Effector memory CD4-positive, alpha-beta T cell (primary cell): ENCODE data around the gene SIK3.
"Not testable (repeated sequence)": the region's sequence is repeated elsewhere in the genome, so short reads cannot be mapped to it uniquely, and the experiment has no call there.

Source experiments
- DNase-seq, 3 donors: peaks; one replicate each; pipeline ENCODE4 v3.0.0-alpha.2; 2020
- H3K27ac ChIP-seq: 2 replicates; pipeline ENCODE4 v1.7.0; 2013; ENCODE audit warnings: mild to moderate bottlenecking, low read length, moderate library complexity; ENCODE audit not compliant: insufficient read depth, poor library complexity, severe bottlenecking
- H3K27me3 ChIP-seq: replicated peaks from 2 replicates; pipeline ENCODE4 v1.7.0; 2013; ENCODE audit warnings: mild to moderate bottlenecking, low read length; ENCODE audit not compliant: insufficient read depth, control insufficient read depth, poor library complexity, severe bottlenecking
- H3K36me3 ChIP-seq: 2 replicates; pipeline ENCODE4 v1.7.0; 2013; ENCODE audit warnings: mild to moderate bottlenecking, low read length, moderate library complexity; ENCODE audit not compliant: control insufficient read depth, insufficient read depth
- H3K4me1 ChIP-seq: 2 replicates; pipeline ENCODE4 v1.7.0; 2013; ENCODE audit warnings: low read length, mild to moderate bottlenecking; ENCODE audit not compliant: control insufficient read depth, insufficient read depth, poor library complexity, severe bottlenecking
- H3K4me3 ChIP-seq: 2 replicates; pipeline ENCODE4 v1.7.0; 2013; ENCODE audit warnings: low read length, low read depth, mild to moderate bottlenecking; ENCODE audit not compliant: insufficient read depth, poor library complexity, severe bottlenecking
- H3K9me3 ChIP-seq: 2 replicates; pipeline ENCODE4 v1.7.0; 2013; ENCODE audit warnings: mild to moderate bottlenecking, low read length, moderate library complexity; ENCODE audit not compliant: control insufficient read depth

The SIK3 gene

DNA sequence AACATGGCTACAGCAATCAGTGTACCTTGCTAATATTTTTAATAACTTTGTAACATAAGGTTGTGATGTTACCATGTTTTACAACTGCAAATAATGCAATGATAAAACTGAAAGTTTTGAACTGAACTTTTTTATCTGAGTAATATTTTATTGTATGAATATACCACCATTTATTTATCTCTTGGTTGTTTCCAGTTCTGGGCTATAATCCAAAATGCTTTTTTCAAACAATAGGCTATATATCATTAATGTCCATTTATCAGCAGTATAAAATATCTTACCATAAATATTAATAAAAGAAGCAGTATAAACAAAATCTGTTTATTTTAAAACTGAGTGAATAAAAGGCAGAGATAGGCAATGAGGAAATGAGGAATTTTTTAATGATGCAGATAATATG, 63.3 kb downstream of the SIK3 start:
- no peak overlapping the region for H3K27ac ChIP-seq
- H3K4me1 ChIP-seq, result peaks cover 13% of the 10 kb centered on the region
- no peaks in the 10 kb centered on the region for H3K27me3 ChIP-seq
- no peak for DNase-seq
- no peaks in the 10 kb centered on the region for H3K9me3 ChIP-seq
- H3K36me3 ChIP-seq, result no peaks in the 10 kb centered on the region
- H3K4me3 ChIP-seq, result no peak overlapping the region

GRCh38 chr11:117026593-117027330, 71.5 kb downstream of the SIK3 start:
- H3K36me3 ChIP-seq, result no peaks in the 10 kb centered on the region
- peaks cover 30% of the 10 kb centered on the region for H3K4me1 ChIP-seq
- H3K9me3 ChIP-seq, result no peaks in the 10 kb centered on the region
- no peak overlapping the region for H3K27ac ChIP-seq
- H3K27me3 ChIP-seq, result no peaks in the 10 kb centered on the region
- H3K4me3 ChIP-seq, result no peak overlapping the region
- no peak for DNase-seq

DNA sequence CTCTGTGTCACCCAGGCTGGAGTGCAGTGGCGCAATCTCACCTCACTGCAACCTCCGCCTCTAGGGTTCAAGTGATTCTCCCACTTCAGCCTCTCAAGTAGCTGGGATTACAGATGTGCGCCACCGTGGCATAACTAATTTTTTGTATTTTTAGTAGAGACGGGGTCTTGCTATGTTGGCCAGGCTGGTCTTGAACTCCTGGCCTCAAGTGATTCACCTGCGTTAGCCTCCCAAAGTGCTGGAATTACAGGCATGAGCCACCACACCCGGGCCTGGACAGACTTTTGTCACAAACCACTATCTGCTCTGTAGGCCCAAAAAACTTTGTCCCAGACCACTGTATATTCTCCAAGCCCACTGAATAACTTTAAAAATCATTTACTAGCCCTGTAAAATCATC, 74.5 kb downstream of the SIK3 start:
- not testable (repeated sequence) for H3K4me3 ChIP-seq, H3K27ac ChIP-seq

GRCh38 chr11:117023178-117023577, 75.0 kb downstream of the SIK3 start:
- Histone ChIP-seq H3K4me3 (no peak overlapping the region), H3K36me3 (no peaks in the 10 kb centered on the region), H3K27me3 (no peaks in the 10 kb centered on the region), H3K27ac (no peak overlapping the region), H3K4me1 (peaks cover 46% of the 10 kb centered on the region), H3K9me3 (no peaks in the 10 kb centered on the region)
- DNase-seq, result no peak

More for the DNA sequence above, 74.5 kb downstream of the SIK3 start:
- DNase-seq, H3K9me3 ChIP-seq, H3K27me3 ChIP-seq, H3K36me3 ChIP-seq: not testable (repeated sequence)
- H3K4me1 ChIP-seq, result peaks cover 46% of the 10 kb centered on the region

- H3K27ac ChIP-seq, result no peak overlapping the region
- H3K27me3 ChIP-seq, result no peaks in the 10 kb centered on the region
- H3K4me3 ChIP-seq, result no peak overlapping the region
- no peaks in the 10 kb centered on the region for H3K9me3 ChIP-seq
- peaks cover 46% of the 10 kb centered on the region for H3K4me1 ChIP-seq
- no peaks in the 10 kb centered on the region for H3K36me3 ChIP-seq
- no peak for DNase-seq
These were observed 75.7 kb downstream of the SIK3 start for GRCh38 chr11:117022526-117022925.

GRCh38 chr11:117020869-117021564, 77.2 kb downstream of the SIK3 start:
- Histone ChIP-seq H3K27me3 (no peaks in the 10 kb centered on the region), H3K9me3 (no peaks in the 10 kb centered on the region), H3K4me1 (peaks cover 46% of the 10 kb centered on the region), H3K36me3 (no peaks in the 10 kb centered on the region), H3K27ac (no peak overlapping the region), H3K4me3 (no peak overlapping the region)
- no peak for DNase-seq

GRCh38 chr11:117020287-117020686, 77.9 kb downstream of the SIK3 start:
- Histone ChIP-seq H3K4me1 (peaks cover 41% of the 10 kb centered on the region), H3K4me3 (no peak overlapping the region), H3K27me3 (no peaks in the 10 kb centered on the region), H3K36me3 (no peaks in the 10 kb centered on the region), H3K9me3 (no peaks in the 10 kb centered on the region), H3K27ac (no peak overlapping the region)
- DNase-seq, result no peak

GRCh38 chr11:117019871-117020270, 78.4 kb downstream of the SIK3 start:
- no peak for DNase-seq

GRCh38 chr11:117017456-117017855, 80.8 kb downstream of the SIK3 start:
- Histone ChIP-seq H3K36me3 (no peaks in the 10 kb centered on the region), H3K27me3 (no peaks in the 10 kb centered on the region), H3K27ac (no peak overlapping the region), H3K4me3 (no peak overlapping the region), H3K4me1 (peaks cover 19% of the 10 kb centered on the region), H3K9me3 (no peaks in the 10 kb centered on the region)
- DNase-seq, result no peak

More at GRCh38 chr11:117019871-117020270, 78.4 kb downstream of the SIK3 start:
- Histone ChIP-seq H3K9me3 (no peaks in the 10 kb centered on the region), H3K36me3 (no peaks in the 10 kb centered on the region), H3K4me1 (peaks cover 38% of the 10 kb centered on the region), H3K4me3 (no peak overlapping the region), H3K27me3 (no peaks in the 10 kb centered on the region), H3K27ac (no peak overlapping the region)

- H3K9me3 ChIP-seq, result no peaks in the 10 kb centered on the region
- no peaks in the 10 kb centered on the region for H3K27me3 ChIP-seq
- H3K27ac ChIP-seq, result no peak overlapping the region
- DNase-seq, result no peak
- H3K4me3 ChIP-seq, result no peak overlapping the region
- no peaks in the 10 kb centered on the region for H3K36me3 ChIP-seq
- H3K4me1 ChIP-seq, result peaks cover 15% of the 10 kb centered on the region
These were observed 81.5 kb downstream of the SIK3 start for GRCh38 chr11:117016747-117017146.
